Measurements from ENCODE around the gene KCNT1. TPM values are rescaled to one million over a fixed set of nuclear protein-coding genes. Genes with fewer than 3 reads are reported as not detected.

The KCNT1 gene
- total and polyA plus RNA-seq, 10 of the 15 experiments (the other 5 are each of a cell fraction or from before 2014, with no cell fraction given) = not detected

GRCh38 chr9:135801070-135801469, 99.1 kb downstream of the KCNT1 start (continued):
- TF ChIP-seq SPI1 (IDR thresholded peaks at IDR 0.05; ENCODE audit: borderline replicate concordance, insufficient read depth, low read depth, low read length) (no peak), PKNOX1 (IDR thresholded peaks at IDR 0.05) (no peak)

DNA sequence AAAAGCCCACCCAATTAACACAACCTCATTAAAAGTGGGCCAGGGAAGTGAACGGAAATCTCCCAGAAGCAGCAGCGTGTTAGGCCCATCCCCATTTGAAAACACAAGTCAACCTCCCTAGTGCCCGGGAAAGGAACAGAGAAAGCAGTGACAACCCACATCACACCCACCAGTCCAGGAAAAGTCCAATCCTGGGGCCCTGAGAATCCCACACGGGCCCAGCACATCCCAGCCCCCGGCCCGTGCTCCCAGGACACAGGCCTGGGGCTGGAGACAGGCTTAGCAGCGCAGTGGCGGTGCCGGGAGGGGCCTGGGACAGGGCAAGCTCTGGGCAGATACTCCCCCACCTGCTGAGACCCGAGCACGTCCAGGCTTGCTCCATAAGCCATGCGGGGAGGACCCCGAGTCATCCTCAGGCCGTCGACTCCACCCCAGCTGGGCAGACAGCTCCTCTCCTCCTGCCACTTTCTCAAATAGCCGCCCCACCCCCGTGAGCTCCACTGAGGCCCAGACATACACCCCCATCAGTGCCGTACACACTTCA, 101.0 kb downstream of the KCNT1 start:
- H3K4me3 ChIP-seq = no peak overlapping the region
- TF ChIP-seq E4F1 (IDR thresholded peaks at IDR 0.05; ENCODE audit: borderline replicate concordance, partially characterized antibody) = no peak
- TF ChIP-seq USF1 (IDR thresholded peaks at IDR 0.05; ENCODE audit: borderline replicate concordance, extremely low read length, insufficient read depth, low read depth, low read length) = no peak
- TF ChIP-seq BRCA1 (IDR thresholded peaks at IDR 0.05; ENCODE audit: low read depth, low read length) = no peak
- TF ChIP-seq RFX5 (IDR thresholded peaks at IDR 0.05; ENCODE audit: low read depth, low read length) = no peak
- no peak for TF ChIP-seq POLR2AphosphoS5 (IDR thresholded peaks at IDR 0.05; ENCODE audit: low read length)
- no peak for TF ChIP-seq HDGF (IDR thresholded peaks at IDR 0.05)
- TF ChIP-seq ZNF24 (IDR thresholded peaks at IDR 0.05) = no peak
- TF ChIP-seq SMARCA5 (IDR thresholded peaks at IDR 0.05) = no peak
- TF ChIP-seq BHLHE40 (IDR thresholded peaks at IDR 0.05; ENCODE audit: borderline replicate concordance in 1 of 2, low read depth in 2 of 2, low read length in 1 of 2) = no peak
- TF ChIP-seq NR2C1 (IDR thresholded peaks at IDR 0.05) = no peak
- no peak overlapping the region for H2AFZ ChIP-seq (ENCODE audit: control insufficient read depth, low read depth, low read length)
- ChIA-PET POLR2A (no interaction called here), CTCF (no interaction called here), SMC1A (ENCODE audit: uncharacterized antibody, unreplicated experiment) (no interaction called here), RAD21 (ENCODE audit: unreplicated experiment) (no interaction called here)
- DNase-seq (ENCODE audit: low read depth, low spot score) (no peak), FAIRE-seq (no peak), ATAC-seq (no peak)
- 59% methylated on average over 12 of the region's 18 CpGs for WGBS (ENCODE audit: insufficient coverage, insufficient replicate concordance, low lambda C conversion rate, missing lambda C conversion rate)
- no peaks in the 10 kb centered on the region for H3K79me2 ChIP-seq (ENCODE audit: control insufficient read depth, insufficient read depth, low read length)
- no peak overlapping the region for H3K27ac ChIP-seq (ENCODE audit: control insufficient read depth, insufficient read depth)
- intact Hi-C loops (cut with micrococcal nuclease; ENCODE audit: unreplicated experiment) (no loop called here), in situ Hi-C loops (cut with MboI) (no loop called here)
- H3K36me3 ChIP-seq (ENCODE audit: control insufficient read depth in 2 of 2, insufficient read depth in 2 of 2, low read length in 1 of 2) = no peaks in the 10 kb centered on the region
- H3K9me3 ChIP-seq (replicated peaks; ENCODE audit: control insufficient read depth, insufficient read depth, low read length) = no peaks in the 10 kb centered on the region
- no peak overlapping the region for H3K4me2 ChIP-seq (ENCODE audit: control insufficient read depth, insufficient read depth)
- no peaks in the 10 kb centered on the region for H4K20me1 ChIP-seq (ENCODE audit: control insufficient read depth, insufficient read depth)
- no TSS peak for BruUV-seq (replicated peaks)
- H3K27me3 ChIP-seq (replicated peaks in 1 of 2; ENCODE audit: control insufficient read depth in 2 of 2, insufficient read depth in 2 of 2, low read length in 1 of 2) = no peaks in the 10 kb centered on the region
- no peak overlapping the region for H3K9ac ChIP-seq (ENCODE audit: control insufficient read depth, insufficient read depth, low read length)
- H3K4me1 ChIP-seq (ENCODE audit: control insufficient read depth, insufficient read depth, low read length) = no peaks in the 10 kb centered on the region

All from GM12878 (cell line).